ENCODE results near the gene PGS1.

Gene PGS1

DNA sequence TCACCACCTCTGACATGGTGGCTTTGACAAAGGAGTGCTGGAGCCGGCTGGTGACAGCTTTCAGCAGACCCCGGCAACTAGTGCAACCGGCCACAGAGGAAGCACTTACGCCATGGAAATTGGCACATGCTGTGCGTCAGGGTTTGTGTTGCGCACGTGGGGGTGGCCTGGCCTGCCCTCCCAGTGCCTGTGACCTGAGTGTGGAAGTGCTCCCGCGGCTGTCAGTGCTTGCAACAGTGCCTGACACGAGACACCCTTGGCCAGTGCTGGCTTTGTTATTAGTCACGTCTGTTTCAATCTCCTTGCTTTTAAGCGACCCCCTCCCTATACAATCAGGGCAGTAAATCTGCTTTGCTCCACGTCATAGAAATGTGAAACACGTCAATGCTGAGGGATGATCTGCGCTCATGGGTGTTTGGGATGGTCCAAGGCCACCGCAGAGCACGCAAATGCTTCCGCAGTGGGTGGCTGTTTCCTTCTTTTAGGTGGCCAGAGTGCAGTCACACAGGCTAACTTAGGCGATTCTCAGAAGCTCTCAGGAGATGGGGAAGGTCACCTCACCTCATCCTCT lies 64.3 kb downstream of the PGS1 start:
- H3K27ac ChIP-seq (ENCODE audit: insufficient read depth, low read length, poor library complexity, severe bottlenecking) = no peak overlapping the region
- no peak for DNase-seq
- no peaks in the 10 kb centered on the region for H3K4me1 ChIP-seq (ENCODE audit: control insufficient read depth, insufficient read depth, low read length, poor library complexity, severe bottlenecking)
- no peak overlapping the region for H3K4me3 ChIP-seq (ENCODE audit: insufficient read depth, low read depth, low read length, poor library complexity, severe bottlenecking)
- H3K36me3 ChIP-seq (ENCODE audit: control insufficient read depth, insufficient read depth, low read length) = no peaks in the 10 kb centered on the region
- H3K27me3 ChIP-seq (replicated peaks; ENCODE audit: control insufficient read depth, insufficient read depth, low read length, poor library complexity, severe bottlenecking) = no peaks in the 10 kb centered on the region
- H3K9me3 ChIP-seq (ENCODE audit: control insufficient read depth, low read length) = no peaks in the 10 kb centered on the region

DNA sequence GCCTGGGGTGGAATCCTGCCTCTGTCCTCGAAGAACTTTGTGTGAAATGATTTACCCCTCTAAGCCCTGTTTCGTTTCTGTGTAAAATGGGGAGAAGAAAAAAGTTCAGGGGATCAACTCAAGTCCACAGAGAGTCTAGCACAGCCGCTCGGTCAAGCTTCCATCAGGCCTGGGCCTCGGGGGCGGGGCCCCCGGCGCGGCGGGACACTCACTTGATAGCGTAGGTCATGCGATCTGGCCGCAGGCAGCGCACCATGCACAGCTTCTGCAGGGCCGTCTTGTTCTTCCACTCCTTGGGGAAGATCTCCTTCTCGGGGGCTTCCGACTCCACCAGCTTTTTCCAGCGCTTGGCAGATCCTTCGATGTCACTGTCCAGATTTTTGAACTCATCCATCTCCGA lies 65.9 kb downstream of the PGS1 start:
- H3K4me1 ChIP-seq (ENCODE audit: control insufficient read depth, insufficient read depth, low read length, poor library complexity, severe bottlenecking) = no peaks in the 10 kb centered on the region
- no peak for DNase-seq
- H3K27ac ChIP-seq (ENCODE audit: insufficient read depth, low read length, poor library complexity, severe bottlenecking) = no peak overlapping the region

DNA sequence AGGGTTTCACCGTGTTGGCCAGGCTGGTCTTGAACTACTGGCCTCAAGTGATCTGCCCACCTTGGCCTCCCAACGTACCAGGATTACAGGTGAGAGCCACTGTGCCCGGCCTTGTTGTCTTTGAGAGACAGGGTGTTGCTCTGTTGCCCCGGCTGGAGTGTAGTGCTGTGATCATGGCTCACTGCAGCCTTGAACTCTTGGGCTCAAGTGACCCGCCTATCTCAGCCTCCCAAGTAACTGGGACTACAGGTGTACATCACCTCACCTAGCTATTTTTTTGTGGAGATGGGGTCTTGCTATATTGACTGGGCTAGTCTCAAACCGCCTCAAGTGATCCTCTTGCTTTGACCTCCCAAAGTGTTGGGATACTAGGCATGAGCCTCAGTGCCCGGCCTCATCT lies 68.4 kb downstream of the PGS1 start:
- Histone ChIP-seq H3K4me3 (ENCODE audit: insufficient read depth, low read depth, low read length, poor library complexity, severe bottlenecking) (no peak overlapping the region), H3K36me3 (ENCODE audit: control insufficient read depth, insufficient read depth, low read length) (no peaks in the 10 kb centered on the region), H3K27me3 (replicated peaks; ENCODE audit: control insufficient read depth, insufficient read depth, low read length, poor library complexity, severe bottlenecking) (no peaks in the 10 kb centered on the region), H3K9me3 (ENCODE audit: control insufficient read depth, low read length) (no peaks in the 10 kb centered on the region), H3K27ac (ENCODE audit: insufficient read depth, low read length, poor library complexity, severe bottlenecking) (no peak overlapping the region), H3K4me1 (ENCODE audit: control insufficient read depth, insufficient read depth, low read length, poor library complexity, severe bottlenecking) (no peaks in the 10 kb centered on the region)
- DNase-seq = no peak

More for the DNA sequence above, 65.9 kb downstream of the PGS1 start:
- no peaks in the 10 kb centered on the region for H3K9me3 ChIP-seq (ENCODE audit: control insufficient read depth, low read length)
- H3K27me3 ChIP-seq (replicated peaks; ENCODE audit: control insufficient read depth, insufficient read depth, low read length, poor library complexity, severe bottlenecking) = no peaks in the 10 kb centered on the region
- no peak overlapping the region for H3K4me3 ChIP-seq (ENCODE audit: insufficient read depth, low read depth, low read length, poor library complexity, severe bottlenecking)
- no peaks in the 10 kb centered on the region for H3K36me3 ChIP-seq (ENCODE audit: control insufficient read depth, insufficient read depth, low read length)

DNA sequence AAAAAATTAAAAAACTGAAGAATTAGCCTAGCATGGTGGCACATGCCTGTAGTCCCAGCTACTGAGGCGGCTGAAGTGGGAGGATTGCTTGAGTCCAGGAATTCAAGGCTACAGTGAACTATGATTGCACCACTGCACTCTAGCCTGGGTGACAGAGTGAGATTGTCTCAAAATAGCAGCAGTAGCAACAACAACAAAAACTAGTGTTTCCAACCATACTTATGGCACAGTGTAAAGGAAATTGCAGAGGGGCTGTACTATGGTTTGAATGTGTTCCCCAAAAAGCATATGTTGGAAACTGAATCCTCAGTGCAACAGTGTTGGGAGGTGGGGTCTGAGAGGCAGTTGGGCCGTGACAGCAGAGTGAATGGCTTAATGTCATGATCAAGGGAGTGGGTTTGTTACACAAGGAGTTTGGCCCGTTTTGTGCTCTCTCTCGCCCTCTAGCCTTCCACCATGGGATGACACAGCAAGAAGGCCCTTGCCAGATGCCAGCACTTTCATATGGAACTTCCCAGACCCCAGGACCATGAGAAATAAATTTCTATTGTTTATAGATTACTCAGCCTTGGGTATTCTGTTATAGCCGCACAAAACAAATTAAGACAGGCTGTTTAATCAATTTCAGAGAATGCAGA lies 70.0 kb downstream of the PGS1 start:
- Histone ChIP-seq H3K4me1 (ENCODE audit: control insufficient read depth, insufficient read depth, low read length, poor library complexity, severe bottlenecking) (no peaks in the 10 kb centered on the region), H3K9me3 (ENCODE audit: control insufficient read depth, low read length) (no peaks in the 10 kb centered on the region), H3K27me3 (replicated peaks; ENCODE audit: control insufficient read depth, insufficient read depth, low read length, poor library complexity, severe bottlenecking) (no peaks in the 10 kb centered on the region), H3K4me3 (ENCODE audit: insufficient read depth, low read depth, low read length, poor library complexity, severe bottlenecking) (no peak overlapping the region), H3K36me3 (ENCODE audit: control insufficient read depth, insufficient read depth, low read length) (no peaks in the 10 kb centered on the region), H3K27ac (ENCODE audit: insufficient read depth, low read length, poor library complexity, severe bottlenecking) (no peak overlapping the region)
- DNase-seq = no peak

DNA sequence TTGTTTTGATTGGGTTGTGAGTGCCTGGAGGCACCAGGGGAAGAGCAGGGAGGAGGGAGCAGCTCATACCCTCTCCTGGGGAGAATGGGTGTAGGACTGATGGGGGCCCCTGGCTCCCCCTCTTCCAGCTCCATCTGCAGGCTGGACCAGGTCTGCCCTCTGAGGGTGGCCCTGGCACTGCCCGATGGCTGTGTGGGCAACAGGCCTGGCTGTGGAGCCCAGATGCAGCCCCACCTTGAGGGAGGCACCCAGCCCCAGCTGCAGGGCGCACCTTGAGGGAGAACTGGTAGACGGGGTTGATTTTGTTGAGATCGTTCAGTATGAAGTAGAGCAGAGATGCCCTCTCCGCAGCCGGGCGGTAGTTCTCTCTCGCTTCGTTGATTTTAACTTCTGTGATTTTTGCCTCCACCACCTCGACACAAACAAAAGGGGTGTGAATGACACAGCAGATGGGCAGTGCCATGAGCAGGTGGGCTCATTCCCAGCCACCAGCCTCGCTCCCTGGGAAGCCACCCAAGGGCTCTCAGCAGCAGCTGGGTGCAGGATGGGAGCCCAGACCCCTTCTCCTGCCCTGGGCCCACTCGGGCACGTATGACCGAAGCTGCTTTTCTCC lies 71.6 kb downstream of the PGS1 start:
- Histone ChIP-seq H3K4me1 (ENCODE audit: control insufficient read depth, insufficient read depth, low read length, poor library complexity, severe bottlenecking) (no peaks in the 10 kb centered on the region), H3K27me3 (replicated peaks; ENCODE audit: control insufficient read depth, insufficient read depth, low read length, poor library complexity, severe bottlenecking) (no peaks in the 10 kb centered on the region), H3K27ac (ENCODE audit: insufficient read depth, low read length, poor library complexity, severe bottlenecking) (no peak overlapping the region), H3K9me3 (ENCODE audit: control insufficient read depth, low read length) (no peaks in the 10 kb centered on the region), H3K4me3 (ENCODE audit: insufficient read depth, low read depth, low read length, poor library complexity, severe bottlenecking) (no peak overlapping the region), H3K36me3 (ENCODE audit: control insufficient read depth, insufficient read depth, low read length) (no peaks in the 10 kb centered on the region)
- DNase-seq = no peak

DNA sequence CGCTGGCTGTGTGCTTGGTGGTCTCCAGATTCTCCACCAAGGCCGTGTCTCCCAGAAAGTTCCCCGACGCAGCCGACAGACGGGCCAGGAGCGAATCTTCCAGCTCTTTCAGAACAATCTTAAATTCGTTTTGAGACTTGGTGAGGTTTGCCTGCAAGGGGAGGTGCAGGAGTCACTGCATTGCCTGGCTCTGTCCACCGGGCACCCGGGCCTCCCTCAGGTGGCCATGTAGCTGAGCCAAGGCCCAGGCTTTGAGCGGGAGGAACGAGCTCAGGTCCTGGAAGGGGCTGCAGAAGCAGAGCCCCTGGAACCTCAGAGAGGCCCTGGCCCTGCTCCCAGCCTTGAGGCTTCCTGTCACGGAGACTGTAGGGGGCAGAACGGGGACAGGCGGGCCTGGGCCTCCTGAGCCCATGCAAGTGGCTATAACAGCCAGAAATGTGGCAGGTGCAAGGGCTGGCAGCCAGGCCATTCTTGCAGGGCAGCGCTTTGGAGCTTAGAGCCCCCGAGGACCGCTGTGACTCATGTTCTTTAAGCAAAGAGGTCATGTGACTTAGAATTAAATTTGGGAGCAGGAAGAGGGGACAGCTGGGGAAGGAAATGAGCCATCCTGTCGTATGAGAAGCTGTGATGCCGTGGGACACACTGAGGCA lies 72.4 kb downstream of the PGS1 start:
- no peaks in the 10 kb centered on the region for H3K36me3 ChIP-seq (ENCODE audit: control insufficient read depth, insufficient read depth, low read length)

DNA sequence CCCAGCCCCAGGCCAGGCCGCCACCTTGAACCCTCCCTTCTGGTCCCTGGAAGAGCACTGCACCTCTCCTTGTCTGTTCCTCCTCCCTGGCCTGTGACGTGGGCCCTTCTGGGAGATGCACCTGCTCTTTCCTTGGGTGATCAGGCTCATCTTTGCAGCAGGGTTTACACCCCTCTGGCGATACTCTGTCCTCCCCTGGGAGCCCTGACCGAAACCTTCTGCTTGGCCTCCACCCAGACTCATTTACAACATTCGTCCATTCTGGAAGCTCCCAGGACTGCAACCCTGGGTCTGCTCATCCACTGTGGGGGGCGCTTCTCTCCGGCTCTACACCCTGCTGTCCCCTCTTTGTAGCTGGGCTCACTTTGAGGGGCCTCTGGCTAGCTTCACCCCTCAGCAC lies 73.3 kb downstream of the PGS1 start:
- Histone ChIP-seq H3K4me1 (ENCODE audit: control insufficient read depth, insufficient read depth, low read length, poor library complexity, severe bottlenecking) (no peaks in the 10 kb centered on the region), H3K4me3 (ENCODE audit: insufficient read depth, low read depth, low read length, poor library complexity, severe bottlenecking) (no peak overlapping the region), H3K9me3 (ENCODE audit: control insufficient read depth, low read length) (no peaks in the 10 kb centered on the region), H3K27ac (ENCODE audit: insufficient read depth, low read length, poor library complexity, severe bottlenecking) (no peak overlapping the region), H3K36me3 (ENCODE audit: control insufficient read depth, insufficient read depth, low read length) (no peaks in the 10 kb centered on the region), H3K27me3 (replicated peaks; ENCODE audit: control insufficient read depth, insufficient read depth, low read length, poor library complexity, severe bottlenecking) (no peaks in the 10 kb centered on the region)
- DNase-seq = no peak

More for the DNA sequence above, 72.4 kb downstream of the PGS1 start:
- no peak for DNase-seq
- no peak overlapping the region for H3K27ac ChIP-seq (ENCODE audit: insufficient read depth, low read length, poor library complexity, severe bottlenecking)
- no peaks in the 10 kb centered on the region for H3K4me1 ChIP-seq (ENCODE audit: control insufficient read depth, insufficient read depth, low read length, poor library complexity, severe bottlenecking)
- no peak overlapping the region for H3K4me3 ChIP-seq (ENCODE audit: insufficient read depth, low read depth, low read length, poor library complexity, severe bottlenecking)
- H3K27me3 ChIP-seq (replicated peaks; ENCODE audit: control insufficient read depth, insufficient read depth, low read length, poor library complexity, severe bottlenecking) = no peaks in the 10 kb centered on the region
- no peaks in the 10 kb centered on the region for H3K9me3 ChIP-seq (ENCODE audit: control insufficient read depth, low read length)

DNA sequence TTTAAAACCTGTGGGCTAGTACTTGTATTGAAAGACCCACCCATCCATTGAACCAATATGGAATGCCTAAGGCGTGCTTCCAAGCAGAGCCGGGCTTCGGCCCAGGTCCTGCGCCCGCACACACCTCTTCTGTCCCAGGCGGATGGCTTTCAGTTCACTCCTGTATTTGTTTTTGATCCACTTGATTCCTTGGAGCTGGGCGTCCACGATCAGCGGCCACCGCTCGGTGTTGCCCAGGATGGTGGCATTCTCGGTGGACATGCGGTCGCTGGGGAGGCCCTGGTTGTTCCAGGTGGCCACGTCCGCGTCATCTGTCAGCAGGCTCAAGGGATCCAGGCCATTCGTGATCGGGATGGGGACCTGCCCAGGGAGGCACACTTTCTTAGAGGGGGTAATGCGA lies 75.9 kb downstream of the PGS1 start:
- Histone ChIP-seq H3K4me1 (ENCODE audit: control insufficient read depth, insufficient read depth, low read length, poor library complexity, severe bottlenecking) (no peaks in the 10 kb centered on the region), H3K36me3 (ENCODE audit: control insufficient read depth, insufficient read depth, low read length) (no peaks in the 10 kb centered on the region), H3K27ac (ENCODE audit: insufficient read depth, low read length, poor library complexity, severe bottlenecking) (no peak overlapping the region), H3K4me3 (ENCODE audit: insufficient read depth, low read depth, low read length, poor library complexity, severe bottlenecking) (no peak overlapping the region), H3K27me3 (replicated peaks; ENCODE audit: control insufficient read depth, insufficient read depth, low read length, poor library complexity, severe bottlenecking) (no peaks in the 10 kb centered on the region), H3K9me3 (ENCODE audit: control insufficient read depth, low read length) (no peaks in the 10 kb centered on the region)
- no peak for DNase-seq

DNA sequence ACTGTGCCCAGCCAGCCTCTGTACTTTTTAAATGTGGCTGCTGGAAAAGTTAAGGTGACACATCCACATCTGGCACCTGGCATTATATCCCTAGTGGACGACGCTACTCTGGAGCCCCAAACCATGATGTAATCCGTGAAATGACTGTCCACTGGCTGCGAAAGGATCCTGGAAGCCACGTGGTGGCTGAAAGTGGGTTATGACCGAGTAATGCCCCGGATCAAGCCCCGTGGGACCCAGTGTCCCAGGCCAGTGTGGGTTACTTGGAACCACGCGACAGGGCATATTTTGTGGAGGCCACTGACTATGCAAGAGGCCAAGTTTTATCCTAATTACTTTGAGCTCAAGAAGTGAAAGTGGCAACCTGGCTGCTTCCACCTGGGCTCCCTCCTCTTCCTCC lies 79.6 kb downstream of the PGS1 start:
- DNase-seq = no peak
- Histone ChIP-seq H3K4me3 (ENCODE audit: insufficient read depth, low read depth, low read length, poor library complexity, severe bottlenecking) (no peak overlapping the region), H3K4me1 (ENCODE audit: control insufficient read depth, insufficient read depth, low read length, poor library complexity, severe bottlenecking) (no peaks in the 10 kb centered on the region), H3K27ac (ENCODE audit: insufficient read depth, low read length, poor library complexity, severe bottlenecking) (no peak overlapping the region), H3K36me3 (ENCODE audit: control insufficient read depth, insufficient read depth, low read length) (no peaks in the 10 kb centered on the region), H3K9me3 (ENCODE audit: control insufficient read depth, low read length) (no peaks in the 10 kb centered on the region), H3K27me3 (replicated peaks; ENCODE audit: control insufficient read depth, insufficient read depth, low read length, poor library complexity, severe bottlenecking) (no peaks in the 10 kb centered on the region)

DNA sequence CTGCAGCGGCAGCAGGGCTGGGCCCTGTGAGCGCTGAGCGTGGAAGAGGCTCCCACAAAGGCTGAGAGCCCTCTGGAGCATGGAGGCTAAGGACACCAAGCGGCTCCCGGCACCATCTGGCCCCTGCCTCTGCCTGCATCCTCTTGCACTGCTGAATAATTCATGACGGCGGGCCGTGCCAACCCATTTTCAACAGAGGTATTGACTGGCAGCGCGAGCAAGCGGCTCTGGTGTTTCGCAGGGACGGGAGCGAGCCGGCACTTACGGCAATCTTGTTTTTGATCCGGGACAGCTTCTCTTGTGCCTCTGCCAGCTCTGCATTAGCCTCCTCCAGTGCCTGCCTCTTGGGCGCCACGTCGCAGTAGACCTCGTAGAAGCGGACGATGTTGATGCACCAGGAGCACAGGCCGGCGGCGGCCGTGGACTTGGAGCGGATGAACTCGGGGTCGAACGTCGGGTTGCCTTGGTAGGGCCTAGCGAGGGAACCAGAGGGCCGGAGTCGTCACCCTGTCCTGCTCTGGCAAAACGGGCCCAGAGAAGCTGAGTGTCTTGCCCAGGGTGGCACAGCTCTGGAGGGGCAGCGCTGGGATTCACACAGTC lies 80.4 kb downstream of the PGS1 start:
- no peak overlapping the region for H3K4me3 ChIP-seq (ENCODE audit: insufficient read depth, low read depth, low read length, poor library complexity, severe bottlenecking)
- H3K36me3 ChIP-seq (ENCODE audit: control insufficient read depth, insufficient read depth, low read length) = no peaks in the 10 kb centered on the region
- H3K27ac ChIP-seq (ENCODE audit: insufficient read depth, low read length, poor library complexity, severe bottlenecking) = no peak overlapping the region
- H3K9me3 ChIP-seq (ENCODE audit: control insufficient read depth, low read length) = no peaks in the 10 kb centered on the region
- H3K27me3 ChIP-seq (replicated peaks; ENCODE audit: control insufficient read depth, insufficient read depth, low read length, poor library complexity, severe bottlenecking) = no peaks in the 10 kb centered on the region
- H3K4me1 ChIP-seq (ENCODE audit: control insufficient read depth, insufficient read depth, low read length, poor library complexity, severe bottlenecking) = no peaks in the 10 kb centered on the region
- no peak for DNase-seq
